Subcutaneous adipose tissue (tissue), 4 donors: ENCODE measurements around the gene SLIT3. TPM values are rescaled to one million over a fixed set of nuclear protein-coding genes. Genes with fewer than 3 reads are reported as not detected.

Experiments used
- CTCF ChIP-seq: fragments of 450-650 bp; IDR thresholded peaks from one replicate; pipeline ENCODE4 v1.5.1; 2016; ENCODE audit warnings: low read depth, mild to moderate bottlenecking, control low read depth, antibody characterized with exemption, moderate library complexity
- total RNA-seq, 4 donors: library from RNA; depleted of rRNA; stranded (reverse); fragments of >200 nt; gene quantifications; one replicate each; pipeline ENCODE4 v1.1.0, GENCODE V29; 2016

SLIT3 gene
- total RNA-seq, 4 donors from 2014 or later: 48.1 to 163 (median 83.2) TPM

GRCh38 chr5:168681556-168682183 lies 619.3 kb downstream of the SLIT3 start:
- TF ChIP-seq CTCF: no peak

DNA sequence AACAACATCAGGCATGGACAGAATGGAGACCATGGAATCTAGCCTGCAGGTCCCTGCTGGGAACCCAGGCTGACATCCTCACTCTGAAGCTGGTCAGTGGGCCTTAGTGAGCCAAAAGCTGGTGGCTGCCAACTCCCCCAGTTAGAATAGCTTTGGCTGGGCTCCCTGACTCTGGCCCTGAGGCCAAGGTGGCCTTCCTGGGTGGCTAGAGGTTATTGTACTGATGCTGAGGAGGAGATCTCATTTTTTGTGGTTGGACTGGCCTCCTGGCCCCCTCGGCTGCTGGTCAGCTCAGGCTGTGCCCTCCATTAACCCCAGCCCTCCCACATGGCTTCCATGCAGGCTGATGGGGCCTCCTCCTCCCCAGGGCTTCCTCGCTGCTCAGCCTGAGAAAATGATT lies 620.5 kb downstream of the SLIT3 start:
- no peak for TF ChIP-seq CTCF

DNA sequence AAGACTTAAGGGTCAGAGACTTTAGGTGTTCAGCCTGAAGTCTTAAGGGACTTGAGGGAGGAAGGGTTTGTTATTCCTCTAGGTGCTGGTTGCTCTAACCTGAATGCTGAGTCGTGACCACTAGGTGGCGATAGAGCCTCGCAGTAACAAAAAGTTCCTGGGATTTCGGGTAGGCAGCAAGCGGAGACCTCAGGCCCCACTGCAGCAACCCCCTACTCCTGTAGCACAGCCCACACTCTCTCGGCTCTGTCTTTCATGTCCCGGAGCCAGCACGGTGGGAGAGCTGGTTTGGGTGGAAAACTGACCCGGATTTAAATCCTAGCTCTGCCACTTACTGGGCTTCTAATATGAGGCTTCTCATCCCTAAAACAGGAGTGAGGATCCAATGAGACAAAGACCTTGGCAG lies 621.4 kb downstream of the SLIT3 start:
- no peak for TF ChIP-seq CTCF

- no peak for TF ChIP-seq CTCF
These were observed 624.4 kb downstream of the SLIT3 start for GRCh38 chr5:168676501-168676900.

GRCh38 chr5:168675883-168676408 lies 625.0 kb downstream of the SLIT3 start:
- no peak for TF ChIP-seq CTCF

GRCh38 chr5:168674893-168675482 lies 626.0 kb downstream of the SLIT3 start:
- TF ChIP-seq CTCF: no peak

- no peak for TF ChIP-seq CTCF
These were observed 628.1 kb downstream of the SLIT3 start for GRCh38 chr5:168672888-168673287.
